Activated T-helper 9 cell treated with anti-CD3 and anti-CD28 coated beads, Interleukin-2, amount 50 U/mL, for 16 hours (primary cell): Measurements from ENCODE around the gene CAPZB.

ENCODE experiments used
- DNase-seq: peaks from one replicate; pipeline ENCODE4 v3.0.0-alpha.2; 2020; ENCODE audit warnings: low read depth

Gene CAPZB

DNA sequence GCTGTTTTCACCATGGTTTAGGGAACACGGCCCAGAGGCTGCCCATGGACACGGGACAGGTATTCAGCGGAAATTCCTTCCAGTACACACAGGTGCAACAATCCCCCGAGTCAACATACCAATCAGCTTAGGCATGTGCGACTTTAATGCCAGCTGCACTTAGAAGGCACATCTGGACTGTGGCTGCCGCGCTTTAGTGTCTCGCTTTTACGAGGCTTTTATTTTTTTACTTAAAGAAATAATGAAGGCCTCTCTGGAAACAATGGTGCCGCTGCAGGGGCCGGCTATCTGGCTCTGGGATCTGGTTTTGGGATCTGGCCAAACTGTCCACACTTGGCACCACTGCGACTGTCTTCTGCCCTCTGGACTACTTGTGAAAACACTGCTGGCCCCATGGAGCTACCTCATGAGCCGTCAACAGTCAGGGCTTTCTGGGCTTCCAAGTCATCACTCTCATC, 117.7 kb downstream of the CAPZB start:
- DNase-seq = no peak

DNA sequence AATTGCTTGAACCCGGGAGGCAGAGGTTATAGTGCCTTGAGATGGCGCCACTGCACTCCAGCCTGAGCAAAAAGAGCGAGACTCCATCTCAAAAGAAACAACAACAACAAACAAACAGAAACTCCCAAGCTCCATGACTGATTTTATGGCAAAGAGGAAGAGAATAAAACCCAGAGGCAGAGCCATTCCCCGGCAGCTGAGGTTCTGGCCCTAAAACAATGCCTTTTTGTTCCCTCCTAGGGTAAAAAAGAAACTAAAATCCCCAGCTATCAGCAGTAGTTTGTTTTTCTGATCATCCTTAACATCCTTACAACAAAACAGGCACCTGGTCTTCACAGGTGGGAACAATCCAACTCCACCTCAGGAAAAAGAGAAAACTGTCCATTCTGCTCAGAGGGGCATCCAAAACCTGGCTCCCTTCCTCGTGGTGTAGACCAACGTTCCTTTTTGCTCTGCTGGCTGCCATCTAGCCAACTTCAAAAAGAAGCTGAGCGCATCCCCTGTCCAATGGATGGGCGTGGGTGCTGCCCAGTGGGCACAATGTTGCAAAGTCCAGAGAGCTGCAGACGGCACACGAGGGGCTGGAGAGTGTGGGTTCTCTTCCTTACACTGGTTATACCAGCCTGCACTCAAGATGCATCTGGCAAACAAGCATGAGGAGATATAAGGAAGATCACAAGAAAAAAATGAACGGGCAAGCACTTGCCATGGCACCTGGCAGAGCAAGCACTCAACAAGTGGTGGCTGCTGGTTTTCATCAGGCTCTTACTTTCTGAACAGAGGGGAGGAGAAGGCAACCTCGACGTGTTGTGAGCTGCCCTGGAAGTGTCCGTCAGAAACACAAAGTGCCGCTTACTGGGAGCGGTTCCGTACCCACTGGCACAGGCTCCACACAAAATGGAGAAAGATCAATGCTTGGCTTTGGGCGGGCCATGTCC, 118.5 kb downstream of the CAPZB start:
- DNase-seq = no peak

- DNase-seq = no peak
Observed at GRCh38 chr1:19365721-19366120, 119.6 kb downstream of the CAPZB start.

GRCh38 chr1:19363536-19364152, 121.7 kb downstream of the CAPZB start:
- no peak for DNase-seq

DNA sequence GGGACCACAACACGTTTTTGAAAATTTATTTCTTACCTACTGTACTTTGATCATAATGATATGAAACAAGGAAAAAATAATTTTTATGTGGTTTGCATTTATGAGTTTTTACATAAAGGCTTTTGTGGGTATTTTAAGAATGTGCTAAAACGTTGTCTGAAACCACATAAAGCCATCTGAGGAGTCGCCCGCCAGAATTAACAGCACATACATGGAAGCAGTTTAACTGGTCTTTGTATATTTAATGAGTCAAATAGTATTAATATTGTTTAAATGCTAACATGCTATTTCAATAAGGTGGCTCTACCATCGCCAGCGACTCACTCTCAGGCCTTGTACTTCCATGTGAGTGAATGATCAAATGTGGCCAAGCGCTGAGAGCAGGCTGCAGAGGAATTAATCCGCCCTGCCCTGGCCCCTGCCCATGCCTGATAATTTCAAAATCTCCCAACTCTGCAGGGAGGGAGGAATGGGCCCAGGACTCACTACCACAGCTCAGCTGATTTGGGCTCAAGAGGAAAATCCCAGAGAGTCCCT, 123.7 kb downstream of the CAPZB start:
- DNase-seq = no peak

DNA sequence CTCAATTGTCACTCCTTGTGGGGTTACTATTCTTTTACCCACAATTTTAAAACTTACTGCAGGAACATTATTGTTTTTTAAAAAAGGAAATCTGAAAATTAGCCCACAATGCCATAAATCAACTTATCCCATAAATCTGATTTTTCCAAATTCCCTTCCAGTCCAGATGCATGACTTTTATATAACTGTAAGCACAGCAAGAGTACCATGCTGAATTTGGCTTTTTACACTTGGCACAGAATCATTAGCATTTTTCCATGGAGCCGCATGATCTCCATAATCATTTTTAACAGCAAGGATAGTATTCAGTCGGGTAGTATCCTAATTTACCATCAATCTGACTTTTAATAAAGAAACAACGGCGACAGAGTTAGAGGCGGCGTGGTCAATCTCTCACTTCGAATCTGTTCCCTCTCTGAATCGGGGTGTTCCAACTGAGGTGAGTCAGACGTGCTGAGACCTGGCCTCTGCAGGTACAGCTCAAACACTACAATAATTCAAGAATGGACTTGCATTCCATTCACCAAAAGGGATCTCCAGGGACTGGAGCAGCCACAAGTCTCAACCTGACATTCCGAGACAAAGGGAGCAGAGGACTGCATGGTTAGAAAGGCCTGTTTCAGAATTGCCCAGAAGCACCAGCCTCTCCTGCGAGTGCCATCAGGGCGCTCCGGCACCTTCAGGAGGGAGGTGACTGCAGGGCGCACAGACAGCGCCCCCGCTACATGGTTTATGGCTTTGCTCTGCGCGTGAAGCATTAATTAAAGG, 124.3 kb downstream of the CAPZB start:
- DNase-seq = no peak

DNA sequence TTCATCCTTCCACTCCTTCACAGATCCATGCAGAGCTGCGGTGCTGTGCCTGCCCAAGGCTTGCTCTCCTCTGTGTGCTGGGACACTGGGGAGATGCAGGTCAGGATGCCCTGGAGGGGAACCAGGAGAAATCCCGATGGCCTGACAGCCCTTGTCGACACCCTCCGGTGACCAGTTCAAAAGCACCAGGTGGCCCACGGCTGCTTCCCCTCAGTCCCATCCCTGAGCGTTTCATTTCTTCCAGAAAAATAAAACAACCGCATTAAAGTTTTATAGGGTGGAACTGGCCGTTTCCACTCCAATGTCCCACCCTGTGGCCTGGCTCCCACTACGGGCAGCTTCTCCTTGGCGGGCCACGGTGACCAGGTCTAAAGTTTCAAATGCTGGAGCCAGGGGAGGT, 124.9 kb downstream of the CAPZB start:
- DNase-seq = no peak

DNA sequence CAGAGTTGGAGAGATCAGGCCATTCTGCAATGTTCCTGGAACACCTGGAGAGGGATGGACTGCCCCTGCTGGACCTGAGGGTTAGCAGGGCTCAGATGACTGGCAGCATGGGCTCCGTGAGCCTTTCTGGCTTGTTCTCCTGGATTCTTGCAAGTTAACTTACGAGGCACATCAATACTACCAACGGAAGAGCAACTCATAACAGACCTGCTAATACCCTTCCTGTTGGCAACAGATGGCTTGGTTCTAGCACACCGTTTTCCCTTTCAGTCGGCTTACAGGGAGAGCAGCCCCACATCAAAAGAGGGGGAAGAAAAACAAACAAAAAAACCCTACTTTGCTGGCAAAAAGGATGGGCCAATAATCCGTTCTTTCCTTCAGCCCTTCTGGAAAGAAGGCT, 125.3 kb downstream of the CAPZB start:
- DNase-seq = no peak

DNA sequence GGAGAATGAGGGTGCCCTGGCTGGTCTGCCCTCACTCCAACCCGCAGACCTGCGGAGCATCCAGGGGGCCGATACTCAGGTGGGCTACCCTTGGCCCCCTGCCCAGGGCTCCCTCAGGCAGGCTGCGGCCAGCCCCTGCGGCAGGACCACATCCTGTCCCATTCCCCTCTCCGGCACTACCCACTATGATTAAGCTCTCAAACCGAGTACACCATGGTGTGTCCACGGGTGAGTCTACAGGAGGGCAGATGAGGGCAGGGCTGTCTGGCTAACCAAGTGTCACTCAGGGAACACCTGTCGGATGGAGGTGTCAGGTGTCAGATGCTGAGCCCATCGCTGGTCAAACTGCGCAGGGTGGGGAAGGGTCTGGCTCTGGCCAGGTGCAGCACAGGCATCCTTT, 126.0 kb downstream of the CAPZB start:
- DNase-seq = no peak

DNA sequence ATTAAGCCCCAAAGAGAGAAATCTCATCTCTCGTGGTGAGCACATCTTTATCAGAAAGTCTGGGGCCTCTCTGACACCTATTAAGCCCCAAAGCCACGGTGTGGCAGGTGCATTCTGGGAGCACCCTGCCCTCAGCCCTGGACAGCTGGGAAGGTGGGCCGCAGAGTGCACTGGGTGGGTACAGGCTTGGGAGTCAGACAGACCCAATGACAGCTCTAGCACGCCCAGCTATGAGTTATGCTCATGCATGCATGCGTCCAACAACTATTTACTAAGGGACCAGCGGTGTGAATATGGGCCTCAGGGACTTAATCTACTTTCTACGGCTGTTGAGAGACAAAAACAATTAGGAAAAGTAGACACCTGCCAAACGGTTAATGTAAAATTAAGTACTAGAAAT, 126.6 kb downstream of the CAPZB start:
- DNase-seq = no peak

DNA sequence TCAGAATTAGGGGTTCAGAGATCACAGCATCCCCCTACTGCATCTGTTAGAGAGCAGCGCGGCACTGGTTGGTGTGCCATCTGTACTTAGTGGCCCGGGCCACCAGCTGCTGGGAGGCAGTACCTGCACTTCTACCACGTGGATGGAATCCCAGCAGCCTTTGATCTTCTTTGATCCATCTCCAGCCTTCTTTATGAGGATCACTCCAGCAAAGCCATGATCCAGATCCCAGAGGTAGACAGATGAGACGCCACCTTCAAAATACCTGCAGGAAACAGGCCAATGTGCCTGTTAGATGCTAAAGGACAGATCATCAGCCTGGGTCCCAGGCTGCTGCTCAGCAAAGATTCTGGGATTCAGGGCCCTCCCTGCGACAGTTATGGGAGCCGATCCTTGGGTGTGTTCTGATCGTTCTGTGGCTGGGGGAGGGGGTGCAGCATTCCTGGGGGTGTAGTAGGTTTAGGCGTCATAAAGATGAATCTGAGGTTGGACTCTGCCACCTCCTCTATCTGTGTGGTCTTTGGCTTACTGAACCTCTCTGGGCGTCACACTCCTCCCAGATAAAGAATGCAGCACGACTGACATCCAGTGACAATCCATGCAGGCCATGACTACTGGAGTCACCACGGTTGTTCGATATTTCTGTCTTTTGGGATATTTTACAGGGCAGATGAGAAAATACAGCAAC, 127.9 kb downstream of the CAPZB start:
- no peak for DNase-seq

DNA sequence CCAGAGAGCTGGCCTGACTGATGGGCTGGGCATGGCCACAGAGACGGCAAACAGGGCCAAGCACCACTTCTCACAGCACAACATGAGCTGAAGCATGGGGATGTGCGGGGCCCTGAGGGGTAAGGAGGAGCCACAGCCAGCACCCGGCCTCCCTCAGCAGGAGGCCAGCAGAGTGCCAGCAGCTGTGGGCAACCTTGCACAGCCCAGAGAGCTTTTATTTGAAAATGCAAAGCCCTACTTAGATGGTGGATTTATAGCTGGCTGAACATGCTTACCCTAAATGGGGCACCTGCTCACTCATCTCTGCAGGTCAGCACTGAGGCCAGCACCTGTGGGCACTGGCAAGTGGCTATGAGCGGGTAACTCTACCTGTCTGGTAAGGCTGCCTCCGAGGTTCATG, 129.1 kb downstream of the CAPZB start:
- no peak for DNase-seq

DNA sequence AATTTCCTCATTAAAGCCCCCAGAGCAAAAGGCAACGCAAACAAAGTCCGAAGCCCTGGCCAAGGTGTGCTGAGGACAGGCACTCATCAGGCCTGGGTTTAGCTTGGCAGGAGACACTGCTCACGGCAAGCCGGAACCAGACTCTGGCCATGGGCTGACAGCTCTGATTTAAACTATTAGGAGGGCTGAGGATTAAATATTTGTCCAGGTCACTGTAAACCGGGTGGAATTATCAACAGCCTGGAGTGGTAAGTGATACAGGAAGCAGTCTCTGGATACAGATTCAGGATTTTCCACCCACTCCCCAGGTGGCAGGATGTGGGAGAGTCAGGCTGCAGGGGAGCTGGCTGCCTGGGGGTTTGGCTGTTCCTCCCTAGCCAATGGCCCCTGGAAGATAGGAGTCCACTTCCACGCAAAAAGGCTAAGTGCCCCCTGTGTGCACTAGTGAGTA, 130.8 kb downstream of the CAPZB start:
- DNase-seq = no peak

GRCh38 chr1:19353596-19353995, 131.7 kb downstream of the CAPZB start:
- DNase-seq = no peak

DNA sequence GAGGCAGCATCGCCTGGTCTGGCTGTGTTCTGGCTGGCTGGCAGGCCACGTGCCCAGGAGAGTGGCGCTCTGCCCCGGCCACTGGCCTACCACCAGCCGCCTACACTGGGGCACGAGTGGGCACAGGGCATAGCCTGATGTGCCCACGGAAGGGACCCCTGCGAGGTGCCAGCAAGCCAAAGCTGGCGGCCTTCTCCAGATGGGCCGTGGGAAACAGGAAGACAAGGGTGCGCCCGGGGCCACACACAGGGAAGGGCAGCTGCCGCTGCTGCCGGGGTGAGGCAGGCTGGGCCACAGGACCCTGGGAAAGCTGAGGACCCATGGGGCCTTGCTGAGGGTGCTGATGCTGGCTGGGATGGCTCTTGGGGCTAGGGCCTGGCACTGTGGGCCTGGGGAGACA, 132.5 kb downstream of the CAPZB start:
- DNase-seq = no peak

DNA sequence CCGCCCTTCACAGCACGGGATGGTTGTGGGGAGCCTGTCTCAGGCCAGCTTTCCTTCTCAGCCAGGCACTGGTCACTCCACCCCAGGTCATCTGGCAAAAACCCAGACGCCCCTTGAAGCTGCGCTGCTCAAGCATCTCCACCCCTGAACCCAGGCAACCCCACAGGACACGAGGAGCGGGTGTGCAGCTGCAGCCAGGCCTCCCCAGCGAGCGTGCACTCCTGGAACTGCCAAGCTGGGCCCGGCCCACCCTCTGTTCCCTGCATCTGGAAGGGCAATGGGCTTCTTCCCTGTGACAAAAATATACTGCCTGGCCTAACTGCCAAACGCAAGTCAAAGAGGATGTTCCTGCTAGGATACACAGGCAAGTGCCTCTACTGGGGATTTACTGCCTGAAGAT, 133.5 kb downstream of the CAPZB start:
- no peak for DNase-seq

DNA sequence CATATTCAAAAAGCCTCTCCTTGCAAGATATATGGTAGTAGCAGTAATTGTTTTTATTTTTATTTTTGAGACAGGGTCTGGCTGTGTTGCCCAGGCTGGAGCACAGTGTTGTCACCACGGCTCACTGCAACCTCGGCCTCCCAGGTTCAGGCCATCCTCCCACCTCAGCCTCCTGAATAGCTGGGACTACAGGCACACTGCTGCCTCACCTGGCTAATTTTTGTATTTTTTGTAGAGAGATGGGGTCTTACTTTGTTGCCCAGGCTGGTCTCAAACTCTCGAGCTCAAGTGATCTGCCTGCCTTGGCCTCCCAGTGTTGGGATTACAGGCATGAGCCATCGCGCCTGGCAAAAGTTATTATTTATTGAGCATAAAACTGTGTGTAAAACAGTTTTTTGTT, 134.8 kb downstream of the CAPZB start:
- no peak for DNase-seq

DNA sequence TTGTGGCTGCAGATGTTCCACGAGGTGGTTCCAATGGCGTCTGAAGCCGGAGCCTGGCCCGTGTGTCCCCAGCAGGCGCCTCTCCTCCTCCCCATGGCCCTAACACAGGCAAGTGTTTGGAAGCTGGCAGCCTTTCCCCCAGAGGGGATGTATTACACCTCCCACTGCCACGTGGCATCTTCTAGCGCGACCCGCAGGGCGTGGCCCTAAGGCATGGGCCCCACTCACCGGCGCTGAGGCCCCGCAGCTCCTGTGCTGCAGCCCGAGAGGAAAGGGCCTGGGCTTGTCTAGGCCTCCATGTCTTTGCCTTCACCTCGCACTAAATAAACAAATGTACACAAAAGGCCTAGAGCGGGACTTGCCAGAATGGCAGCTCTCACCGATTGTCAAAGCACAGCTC, 135.3 kb downstream of the CAPZB start:
- no peak for DNase-seq

GRCh38 chr1:19348441-19349198, 136.7 kb downstream of the CAPZB start:
- no peak for DNase-seq

- no peak for DNase-seq
Observed at GRCh38 chr1:19347533-19348172, 137.7 kb downstream of the CAPZB start.

GRCh38 chr1:19346026-19346425, 139.3 kb downstream of the CAPZB start:
- DNase-seq = no peak
